Effector CD8-positive, alpha-beta T cell (primary cell): Measurements from ENCODE around the gene ZIC1.

Source experiments
- DNase-seq: peaks from one replicate; lab custom pipeline; 2025; lab: John Stamatoyannopoulos, UW
- total RNA-seq, 4 experiments: gene quantifications; one replicate each; lab custom pipeline; 2026; lab: John Stamatoyannopoulos, UW

ZIC1 gene
- total RNA-seq = 0 to 0.36 (median 0) reads per million in 4 experiments

DNA sequence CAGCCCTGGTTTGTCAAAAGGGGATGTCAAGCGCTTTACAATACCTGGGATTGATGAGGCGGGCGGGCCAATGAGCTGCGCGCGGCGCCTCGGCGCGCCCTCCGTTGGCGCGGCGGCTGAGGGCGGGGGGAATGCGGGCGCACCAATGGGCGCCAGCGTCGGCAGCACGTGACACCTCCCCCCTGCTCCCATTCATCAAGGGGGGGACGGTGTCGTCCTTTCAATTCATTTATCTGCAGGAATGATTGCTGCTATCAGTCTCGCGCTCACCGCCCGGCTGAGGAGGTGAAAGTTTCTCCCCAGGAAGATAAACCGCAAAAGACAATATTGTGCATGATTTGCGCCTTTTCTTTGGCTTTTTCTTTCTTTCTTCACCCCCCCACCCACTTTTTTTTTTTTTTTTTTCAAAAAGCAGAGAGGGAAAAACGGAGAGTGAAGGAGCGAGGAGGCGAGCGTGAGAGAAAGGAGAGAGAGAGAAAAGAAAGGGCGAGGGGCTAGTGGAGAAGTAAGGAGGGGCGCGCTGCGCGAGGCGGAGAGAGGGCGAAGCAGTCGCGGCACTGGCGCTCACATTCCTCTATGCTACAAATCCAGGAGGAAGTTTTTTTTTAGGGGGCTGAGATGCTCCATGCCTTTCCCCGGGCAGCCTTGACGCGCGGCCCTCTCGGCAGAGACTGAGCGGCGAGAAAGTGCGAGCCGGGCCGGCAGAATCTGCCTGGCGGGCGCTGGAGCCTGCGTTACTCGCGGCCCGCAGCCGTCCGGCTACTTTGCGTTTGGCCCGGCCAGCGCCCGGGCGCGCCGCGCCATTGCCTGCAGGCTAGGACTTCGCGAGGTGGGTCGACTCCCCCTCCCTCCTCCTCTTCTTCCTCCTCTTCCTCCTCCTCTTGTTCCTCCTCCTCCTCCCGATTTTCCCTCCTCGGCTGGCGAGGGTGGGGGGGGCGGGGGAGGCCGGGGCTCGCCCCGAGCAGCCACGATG lies at the start of gene ZIC1:
Gene ZIC1 (plus strand): TSS at position 223 of the 973 bp plus-strand sequence. CDS start 748 bp downstream, at position 971.
- no peak for DNase-seq

GRCh38 chr3:147360051-147360439 lies 49.1 kb upstream of the ZIC1 start:
- no peak for DNase-seq

DNA sequence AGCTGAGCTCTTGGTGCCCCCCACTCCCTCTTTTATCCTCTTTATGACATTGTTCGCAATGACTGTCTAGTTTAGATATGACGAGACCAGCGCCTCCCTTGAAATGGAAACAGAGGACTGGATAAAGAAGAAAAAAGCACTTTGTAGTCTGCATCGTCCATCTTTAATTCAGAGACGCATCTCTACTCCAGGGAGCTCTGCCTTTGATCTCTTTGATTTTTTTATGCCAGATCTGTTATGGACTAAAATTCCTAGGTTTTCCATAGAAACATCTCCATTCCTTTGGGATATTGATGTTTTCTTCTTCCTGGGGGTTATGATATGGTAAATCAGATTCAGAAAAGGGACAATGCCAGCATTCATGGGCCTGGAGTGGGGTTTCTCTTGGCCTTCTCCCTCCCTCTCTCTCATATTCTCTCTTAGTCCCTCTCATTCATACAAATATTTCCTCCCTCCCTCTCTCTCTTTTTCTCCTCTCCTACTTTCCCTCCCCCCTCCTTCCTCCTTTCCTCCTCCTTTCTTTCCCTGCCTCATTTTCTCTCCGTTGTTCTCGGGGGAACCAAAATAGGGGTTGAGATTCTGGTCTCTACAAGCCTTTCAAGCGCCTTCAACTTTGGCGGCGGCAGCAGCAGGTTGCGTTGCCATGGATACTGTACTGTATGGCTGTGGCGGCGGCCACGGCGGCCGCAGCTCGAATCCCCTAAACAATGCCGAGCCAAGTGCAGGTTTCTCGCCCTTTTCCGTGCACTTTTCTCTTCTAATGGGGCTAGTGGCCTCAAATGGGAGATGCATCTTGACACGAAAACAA lies 48.3 kb upstream of the ZIC1 start:
- DNase-seq = no peak

DNA sequence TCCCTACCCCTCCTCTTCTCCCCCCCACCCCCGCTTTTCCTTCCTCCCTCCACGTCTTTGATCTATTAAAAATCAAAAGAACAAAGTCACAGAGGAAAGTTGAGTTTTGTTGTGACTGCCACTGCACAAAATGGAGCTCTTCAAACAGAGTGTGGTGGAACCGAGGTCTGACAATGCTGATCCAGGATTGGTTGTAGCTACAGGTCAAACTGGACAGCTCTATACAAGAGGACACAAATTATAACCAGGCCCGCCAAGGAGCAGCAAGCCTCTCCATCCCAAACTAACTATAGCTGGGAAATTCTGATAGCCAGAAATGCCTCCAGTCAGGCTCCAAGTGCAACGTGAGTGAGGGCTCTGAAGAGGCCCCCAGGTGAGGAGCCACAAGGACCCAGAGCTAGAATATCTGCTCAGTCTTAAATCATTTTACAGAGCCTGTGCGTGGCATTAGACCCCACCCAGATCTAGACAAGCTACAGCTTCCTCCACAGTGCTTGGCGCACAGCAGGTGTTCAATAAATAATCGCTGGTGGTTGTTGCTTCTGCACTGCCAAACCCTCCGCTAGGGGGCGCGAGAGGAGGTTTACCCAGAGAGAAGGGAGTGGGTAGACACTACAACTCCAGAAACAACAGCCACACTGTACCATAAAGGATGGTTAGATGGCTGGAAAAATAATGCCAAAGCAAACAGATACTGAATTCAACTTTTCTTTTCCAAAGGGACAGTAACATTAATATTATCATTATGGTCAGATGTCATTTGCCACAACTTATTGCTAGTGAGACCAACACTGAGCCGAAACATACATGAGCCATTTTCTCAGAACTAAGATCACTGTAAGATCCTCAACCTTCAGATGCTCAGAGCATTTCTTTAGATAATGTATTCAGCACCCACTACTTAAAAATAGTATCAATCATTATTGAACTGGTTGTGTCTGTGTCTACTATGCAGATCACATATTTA lies 47.4 kb upstream of the ZIC1 start:
- no peak for DNase-seq

- DNase-seq = no peak
Measured at GRCh38 chr3:147364771-147365170, 44.4 kb upstream of the ZIC1 start.

DNA sequence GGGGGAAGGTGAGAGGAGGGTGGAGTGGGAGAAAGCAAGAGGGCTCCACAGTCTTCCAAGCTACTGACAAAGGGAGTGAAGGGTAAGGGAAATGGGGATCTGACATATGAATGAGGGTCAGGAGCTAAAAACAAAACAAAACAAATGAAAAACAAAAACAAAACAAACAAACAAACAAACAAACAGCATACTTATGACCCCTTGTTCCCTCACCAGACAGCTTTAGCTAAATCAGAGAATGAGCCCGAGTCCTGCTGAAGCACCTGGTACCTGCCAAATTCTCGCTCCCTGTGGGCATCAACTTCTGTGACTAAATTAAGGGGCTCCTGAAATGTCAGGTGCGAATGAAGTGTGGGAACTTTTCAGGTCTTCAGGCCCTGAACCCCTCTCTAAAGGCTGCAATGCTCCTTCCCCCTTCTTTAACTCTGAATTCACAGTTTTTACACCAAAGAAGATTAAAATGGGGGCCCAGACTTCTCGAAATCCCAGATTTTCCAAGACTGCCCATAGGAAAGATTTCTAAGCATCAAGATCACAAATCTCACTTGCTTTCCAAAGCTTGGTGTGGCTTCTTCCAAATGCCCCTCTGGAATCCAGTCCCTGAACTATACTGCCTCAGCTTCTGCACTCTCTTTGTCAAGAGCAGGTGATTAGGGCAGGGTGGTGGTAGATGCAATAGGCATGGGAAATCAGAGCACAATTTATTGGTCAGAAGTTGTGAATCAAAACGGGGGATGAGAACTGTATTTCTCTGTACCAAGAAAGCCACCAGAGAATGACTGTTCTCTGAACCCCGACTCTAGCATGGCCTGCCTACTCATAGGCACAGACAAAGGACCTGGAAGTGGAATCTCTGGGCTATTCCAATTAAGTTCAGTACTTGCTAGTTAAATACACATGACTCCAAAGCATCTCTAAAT lies 43.7 kb upstream of the ZIC1 start:
- DNase-seq = no peak

DNA sequence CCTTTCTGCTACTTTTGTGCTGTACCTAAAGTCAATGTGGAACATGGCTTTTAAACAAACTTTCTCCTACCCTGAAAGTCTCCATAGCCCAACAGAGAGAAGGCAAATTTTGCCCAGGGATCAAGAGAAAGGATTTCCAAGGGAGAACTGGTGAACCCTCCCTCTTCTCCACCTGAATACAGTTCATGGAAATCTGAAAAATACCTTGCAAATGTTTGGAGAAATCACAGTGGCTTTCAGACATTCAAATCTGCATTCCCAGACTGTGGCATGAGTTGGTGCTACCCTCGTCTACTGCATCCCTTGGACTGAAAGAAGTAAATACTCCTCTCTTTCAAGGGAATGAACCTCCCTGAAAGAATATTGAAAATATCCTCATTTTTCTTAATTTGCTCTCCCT lies 41.5 kb upstream of the ZIC1 start:
- no peak for DNase-seq

DNA sequence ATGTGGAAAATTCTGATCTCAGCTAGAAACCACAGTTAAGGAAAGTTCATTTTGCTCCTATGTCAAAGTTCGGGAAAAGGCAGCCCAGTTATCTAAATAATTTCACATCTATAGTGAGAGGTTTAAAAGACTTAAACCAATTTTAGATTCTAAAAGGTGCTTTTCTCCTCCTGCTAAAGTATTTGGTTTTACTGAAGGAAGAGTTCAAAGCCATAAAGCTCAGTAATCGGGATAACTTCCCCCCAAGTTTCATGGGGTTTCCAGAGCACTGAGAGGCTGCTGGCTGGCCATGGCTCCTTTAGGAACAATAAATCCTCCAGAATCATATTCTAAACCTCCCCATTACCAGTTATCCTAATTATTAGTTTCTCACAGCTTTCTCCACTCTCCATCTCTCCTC lies 41.0 kb upstream of the ZIC1 start:
- no peak for DNase-seq

DNA sequence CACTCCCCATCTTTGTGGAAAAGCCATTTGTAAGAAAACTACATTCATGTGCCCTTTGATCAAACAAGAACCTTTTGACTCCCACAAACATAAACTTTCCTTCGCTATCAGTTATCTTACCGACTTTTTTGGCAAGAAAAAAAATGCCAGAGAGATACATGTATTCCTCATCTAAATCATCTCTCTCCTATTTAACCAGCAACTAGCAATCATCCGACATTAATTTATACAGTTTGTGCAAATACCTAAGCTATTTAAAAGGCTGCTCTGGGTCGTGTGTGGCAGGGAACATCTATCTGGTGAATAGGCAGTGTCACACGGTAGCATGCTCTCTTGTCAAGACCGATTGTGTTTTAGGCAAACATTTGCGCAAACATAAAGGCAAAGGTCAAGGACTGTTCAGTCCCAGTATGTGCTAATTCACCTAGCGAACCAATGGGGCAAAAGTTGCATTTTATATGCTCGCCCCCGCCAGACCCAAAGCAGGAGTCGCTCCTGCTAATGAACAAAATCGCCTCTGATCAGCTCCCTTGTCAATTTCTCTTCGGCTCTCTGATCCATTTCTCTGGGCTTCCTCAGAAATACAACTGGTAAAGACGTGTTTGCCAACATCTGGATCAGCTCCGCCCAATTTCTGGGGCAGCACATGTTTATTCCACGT lies 40.5 kb upstream of the ZIC1 start:
- DNase-seq = no peak

GRCh38 chr3:147369231-147369630 lies 39.9 kb upstream of the ZIC1 start:
- no peak for DNase-seq

DNA sequence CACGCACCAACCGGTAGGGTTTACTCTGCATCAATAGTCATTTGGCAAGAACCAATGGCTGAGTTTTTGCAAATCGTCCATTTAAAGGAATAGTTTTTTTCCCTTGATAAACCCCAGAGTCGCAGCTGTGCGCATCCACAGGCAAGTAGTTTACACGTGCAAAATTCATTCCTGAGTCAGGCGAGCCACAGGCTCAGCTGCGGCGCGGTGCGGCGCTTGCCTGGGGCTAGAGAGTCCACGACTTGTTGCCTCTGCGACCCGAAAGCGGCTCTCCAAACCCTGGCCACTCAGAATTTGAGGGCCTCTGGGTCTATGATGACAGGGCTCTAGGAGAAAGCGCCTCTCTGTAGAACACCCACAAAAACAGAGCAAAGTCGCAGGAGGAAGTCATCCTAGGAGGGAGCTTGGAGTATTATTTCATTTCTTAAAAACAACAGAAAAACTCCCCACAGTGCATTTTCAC lies 39.5 kb upstream of the ZIC1 start:
- no peak for DNase-seq

- no peak for DNase-seq
Measured at GRCh38 chr3:147370349-147370748, 38.8 kb upstream of the ZIC1 start.

- DNase-seq = no peak
Measured at GRCh38 chr3:147371140-147371539, 38.0 kb upstream of the ZIC1 start.

DNA sequence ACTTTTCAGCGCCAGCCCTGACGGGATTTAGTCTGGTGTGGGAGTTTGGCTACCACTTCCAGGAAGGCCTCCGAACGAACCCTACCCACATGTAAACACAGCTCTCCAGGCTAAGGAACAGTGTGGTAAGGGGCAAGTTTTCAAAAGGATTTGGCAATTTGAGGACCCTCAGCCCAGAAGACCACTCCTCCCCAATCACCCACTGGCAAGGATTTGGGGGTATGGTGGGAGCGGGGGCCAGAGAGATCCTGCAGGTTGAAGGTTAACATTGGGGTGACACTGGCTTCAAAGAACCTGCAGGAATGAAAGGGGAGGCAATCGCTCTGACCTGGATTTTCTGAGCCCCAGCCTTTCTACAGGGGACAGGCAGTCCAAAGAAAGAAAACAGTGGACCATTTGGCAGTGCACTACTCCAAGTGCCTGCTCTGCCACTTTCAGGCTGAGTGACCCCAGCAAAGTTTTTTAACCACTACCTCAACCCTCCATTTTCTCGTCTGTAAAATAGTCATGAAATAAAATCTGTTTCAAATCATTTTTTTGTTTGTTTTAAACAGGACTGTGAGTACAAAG lies 37.3 kb upstream of the ZIC1 start:
- no peak for DNase-seq

DNA sequence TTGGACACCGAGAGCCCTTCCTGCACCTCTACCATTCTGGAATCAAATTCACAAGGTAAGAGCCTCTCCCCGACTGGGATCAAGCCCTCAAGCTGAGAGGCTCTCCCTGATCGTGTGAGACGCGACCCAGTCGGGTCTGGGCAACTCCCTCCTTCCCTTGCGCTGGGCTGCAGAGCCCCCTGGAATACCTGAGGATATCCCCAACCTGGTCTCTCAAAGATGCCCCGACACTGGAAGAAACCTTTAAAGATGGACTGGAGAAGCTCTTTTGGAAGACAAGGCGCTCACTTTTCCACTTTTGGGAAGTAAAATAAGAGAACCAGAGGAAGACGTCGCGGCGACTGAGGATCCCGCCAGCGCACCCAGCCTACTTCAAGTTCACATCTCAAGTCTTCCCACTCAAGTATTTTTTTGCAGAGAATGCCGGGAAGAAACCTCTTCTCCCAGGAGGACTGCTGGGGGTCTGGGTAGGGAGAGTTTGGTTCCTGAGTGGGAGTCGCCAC lies 36.6 kb upstream of the ZIC1 start:
- DNase-seq = no peak

GRCh38 chr3:147373301-147373700 lies 35.9 kb upstream of the ZIC1 start:
- no peak for DNase-seq

- no peak for DNase-seq
Measured at GRCh38 chr3:147377412-147378367, 31.5 kb upstream of the ZIC1 start.

- DNase-seq = no peak
Measured at GRCh38 chr3:147379651-147380050, 29.5 kb upstream of the ZIC1 start.
